Peyer's patch (tissue), 4 donors: ENCODE measurements around the gene RNASEH2B.

Experiments used
- CTCF ChIP-seq, 6 experiments: fragments of 450-650 bp in 4 of 6; fragments of 200-600 bp in 2 of 6; sonication (generic) in 1 of 6; IDR thresholded peaks; one replicate each; pipeline ENCODE4 v1.5.1; 2017 to 2019; ENCODE audit warnings: antibody characterized with exemption in 6 of 6, mild to moderate bottlenecking in 3 of 6, moderate library complexity in 1 of 6
- POLR2A ChIP-seq, 2 donors: fragments of 450-650 bp; IDR thresholded peaks; one replicate each; pipeline ENCODE4 v1.5.1; 2017; ENCODE audit warnings: antibody characterized with exemption in 2 of 2, mild to moderate bottlenecking in 2 of 2, moderate library complexity in 2 of 2

GRCh38 chr13:50969691-50970090 is 60.1 kb downstream of the RNASEH2B start:
- TF ChIP-seq CTCF (IDR thresholded peaks at IDR 0.05) (peak in 1 of 6 experiments; percentile 10), POLR2A (IDR thresholded peaks at IDR 0.05) (no peak)
